ENCODE data around the gene PLCB1. TPM values are rescaled to one million over a fixed set of nuclear protein-coding genes. Genes with fewer than 3 reads are reported as not detected.
"Not testable (repeated sequence)": the region's sequence is repeated elsewhere in the genome, so short reads cannot be mapped to it uniquely, and the experiment has no call there.

PLCB1 gene
- total RNA-seq = 1 to 10 TPM; 1.0 to 1.2 TPM

DNA sequence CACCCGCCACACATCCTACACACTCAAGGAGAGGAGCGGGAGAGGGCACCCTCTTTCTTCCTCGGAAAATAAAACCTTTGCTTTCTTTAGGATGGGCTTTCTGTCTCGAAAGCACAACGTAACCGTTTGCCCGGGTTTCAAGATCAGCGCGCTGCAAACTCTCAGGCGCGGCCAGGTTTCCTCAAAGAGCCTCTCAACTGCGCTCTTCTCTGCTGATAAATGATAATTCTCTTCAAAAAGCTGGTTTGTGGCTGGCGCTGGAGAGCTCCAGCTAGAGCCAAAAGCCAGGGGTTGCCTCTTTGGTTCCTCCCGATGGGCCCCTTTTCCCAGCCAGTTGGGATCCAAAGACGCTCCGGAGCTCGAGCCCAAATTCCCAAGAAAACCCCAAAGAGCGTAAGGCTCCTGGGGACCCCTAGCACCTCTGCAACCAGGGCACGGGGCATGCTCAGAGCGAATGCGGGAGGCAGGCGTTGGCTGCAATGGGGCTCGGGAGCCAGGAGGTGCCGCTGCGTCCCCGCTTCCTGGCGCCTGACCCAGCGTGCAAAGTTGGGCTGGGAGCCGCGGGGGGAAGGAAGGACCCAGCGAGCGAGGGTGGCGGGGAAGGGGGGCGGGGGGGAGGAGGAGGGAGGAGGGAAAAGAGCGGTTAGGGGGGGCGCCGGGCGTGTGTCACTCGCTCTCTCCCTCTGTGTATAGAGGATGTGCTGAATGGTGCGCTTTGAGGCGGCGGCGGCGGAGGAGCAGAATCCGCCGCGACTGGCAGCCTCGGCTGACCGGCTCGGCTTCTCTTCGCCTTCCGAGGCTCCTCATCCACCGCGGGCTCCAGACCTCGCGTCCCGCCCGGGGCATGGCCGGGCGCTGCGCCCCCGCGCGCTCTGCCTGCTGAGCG, at the start of gene PLCB1:
Gene PLCB1, plus strand, starts transcription at position 669 of the 886 bp plus-strand sequence. CDS start 386 bp downstream, outside the sequence.
- no peak within 1 kb of the TSS for H3K27ac Mint-ChIP-seq
- H3K27me3 Mint-ChIP-seq = peaks cover 54% of the 10 kb centered on the region
- H3K4me1 Mint-ChIP-seq = peaks cover 10% of the 10 kb centered on the region
- H3K4me3 Mint-ChIP-seq = peak within 1 kb of the TSS; percentile 64
- ChIA-PET POLR2A (interaction anchor here (0.5 kb wide), 1 partner anchor 174 kb away, joined by 5 read pairs; no protein-coding TSS in a partner anchor), CTCF (interaction anchor here (0.7 to 1.0 kb wide), 3 partner anchors 30 to 590 kb away, joined by 3 to 5 read pairs (median 3); no protein-coding TSS in a partner anchor)
- DNase-seq = peak; percentile 74
- no peaks in the 10 kb centered on the region for H3K9me3 Mint-ChIP-seq
- no peaks in the 10 kb centered on the region for H3K36me3 Mint-ChIP-seq (ENCODE audit: low read depth)

DNA sequence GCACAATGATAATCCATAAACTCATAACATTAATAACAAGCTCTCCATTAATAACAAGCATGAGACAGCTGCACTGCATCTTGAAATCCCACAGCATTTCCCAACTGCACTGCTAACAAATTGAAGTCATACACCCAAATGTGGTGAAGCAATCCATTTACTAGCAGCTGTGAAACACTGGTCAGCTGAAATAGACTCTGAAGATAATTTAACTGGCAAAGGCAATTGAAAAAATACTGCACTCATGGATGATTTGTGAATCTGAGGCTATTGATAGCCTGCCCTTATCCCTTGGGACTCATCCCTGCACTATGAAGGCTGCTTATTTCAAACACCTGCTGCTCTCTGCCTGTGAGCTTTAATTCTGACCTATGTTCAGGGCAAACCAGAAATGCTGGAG, 49.1 kb upstream of the PLCB1 start:
- POLR2A ChIA-PET = no interaction called here
- Mint-ChIP-seq H3K27ac (no peak overlapping the region), H3K27me3 (no peaks in the 10 kb centered on the region), H3K36me3 (ENCODE audit: low read depth) (no peaks in the 10 kb centered on the region), H3K4me3 (no peak overlapping the region), H3K4me1 (no peaks in the 10 kb centered on the region), H3K9me3 (no peaks in the 10 kb centered on the region)
- DNase-seq = no peak
- CTCF ChIA-PET = no interaction called here

DNA sequence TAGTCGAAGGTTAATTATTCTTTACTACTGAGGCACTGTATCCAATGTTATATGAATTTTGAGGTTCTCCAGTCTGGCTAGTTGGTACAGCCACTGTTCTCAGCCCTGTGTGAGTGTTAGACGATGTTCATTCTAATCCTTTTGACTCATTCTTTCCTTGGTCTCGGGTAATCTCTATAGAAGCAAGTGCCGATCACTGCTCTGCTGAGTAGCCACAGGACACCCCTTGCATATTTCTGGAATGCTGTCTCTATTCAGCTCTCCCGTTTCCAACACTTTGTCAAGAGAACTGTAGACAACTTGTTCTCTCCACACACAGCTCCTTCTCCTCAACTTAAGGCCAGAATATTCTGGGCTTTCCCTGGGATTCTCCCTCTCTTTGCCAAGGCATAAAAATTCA, 42.4 kb upstream of the PLCB1 start:
- Mint-ChIP-seq H3K4me1 (no peaks in the 10 kb centered on the region), H3K9me3 (no peaks in the 10 kb centered on the region), H3K27ac (no peak overlapping the region), H3K36me3 (ENCODE audit: low read depth) (no peaks in the 10 kb centered on the region), H3K4me3 (no peak overlapping the region), H3K27me3 (peaks cover 4% of the 10 kb centered on the region)
- CTCF ChIA-PET = no interaction called here
- POLR2A ChIA-PET = no interaction called here
- no peak for DNase-seq

DNA sequence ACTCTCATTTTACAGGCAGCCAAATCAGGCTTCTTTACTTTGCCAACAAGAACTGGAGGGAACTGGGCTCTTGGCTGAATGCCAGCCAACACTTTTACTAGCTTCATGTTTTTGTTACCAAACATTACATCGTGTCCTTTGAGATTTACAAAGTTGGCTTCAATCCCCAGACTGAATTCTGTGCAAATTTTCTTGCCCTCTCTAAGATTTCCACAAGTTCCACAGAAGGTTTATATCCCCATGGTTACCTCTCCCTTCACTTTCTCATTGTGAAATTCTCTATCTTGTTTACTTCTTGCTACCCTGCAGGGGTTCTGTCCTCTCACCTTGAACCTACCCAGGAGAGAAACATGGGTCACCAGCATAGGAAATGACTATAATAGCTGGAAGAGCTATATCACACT, 37.6 kb upstream of the PLCB1 start:
- Mint-ChIP-seq H3K27ac (no peak overlapping the region), H3K9me3 (no peaks in the 10 kb centered on the region), H3K4me3 (no peak overlapping the region), H3K27me3 (peaks cover 7% of the 10 kb centered on the region), H3K4me1 (no peaks in the 10 kb centered on the region), H3K36me3 (ENCODE audit: low read depth) (no peaks in the 10 kb centered on the region)
- no peak for DNase-seq
- CTCF ChIA-PET = no interaction called here
- POLR2A ChIA-PET = no interaction called here

DNA sequence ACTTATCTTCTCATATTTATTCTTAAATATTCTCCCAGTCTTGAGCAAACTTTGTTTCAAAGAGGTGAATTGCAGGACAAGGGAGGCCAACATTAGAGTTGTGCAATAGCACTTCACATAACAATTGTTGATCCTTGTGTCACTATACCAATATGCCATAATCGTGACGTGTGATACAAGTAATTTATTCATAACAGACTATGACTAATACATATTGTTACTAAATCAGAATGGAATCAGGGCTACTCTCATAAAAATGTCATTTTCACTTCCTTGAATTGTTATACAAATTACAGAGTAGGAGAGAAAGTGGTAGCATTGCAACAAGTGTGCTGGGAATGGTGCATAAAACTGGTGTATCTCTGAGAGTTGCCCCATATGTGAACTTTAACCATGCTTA, 37.2 kb upstream of the PLCB1 start:
- no peaks in the 10 kb centered on the region for H3K36me3 Mint-ChIP-seq (ENCODE audit: low read depth)
- ChIA-PET CTCF (no interaction called here), POLR2A (no interaction called here)
- DNase-seq = no peak
- H3K4me1 Mint-ChIP-seq = no peaks in the 10 kb centered on the region
- H3K9me3 Mint-ChIP-seq = no peaks in the 10 kb centered on the region
- H3K27me3 Mint-ChIP-seq = peaks cover 7% of the 10 kb centered on the region
- no peak overlapping the region for H3K4me3 Mint-ChIP-seq
- no peak overlapping the region for H3K27ac Mint-ChIP-seq

DNA sequence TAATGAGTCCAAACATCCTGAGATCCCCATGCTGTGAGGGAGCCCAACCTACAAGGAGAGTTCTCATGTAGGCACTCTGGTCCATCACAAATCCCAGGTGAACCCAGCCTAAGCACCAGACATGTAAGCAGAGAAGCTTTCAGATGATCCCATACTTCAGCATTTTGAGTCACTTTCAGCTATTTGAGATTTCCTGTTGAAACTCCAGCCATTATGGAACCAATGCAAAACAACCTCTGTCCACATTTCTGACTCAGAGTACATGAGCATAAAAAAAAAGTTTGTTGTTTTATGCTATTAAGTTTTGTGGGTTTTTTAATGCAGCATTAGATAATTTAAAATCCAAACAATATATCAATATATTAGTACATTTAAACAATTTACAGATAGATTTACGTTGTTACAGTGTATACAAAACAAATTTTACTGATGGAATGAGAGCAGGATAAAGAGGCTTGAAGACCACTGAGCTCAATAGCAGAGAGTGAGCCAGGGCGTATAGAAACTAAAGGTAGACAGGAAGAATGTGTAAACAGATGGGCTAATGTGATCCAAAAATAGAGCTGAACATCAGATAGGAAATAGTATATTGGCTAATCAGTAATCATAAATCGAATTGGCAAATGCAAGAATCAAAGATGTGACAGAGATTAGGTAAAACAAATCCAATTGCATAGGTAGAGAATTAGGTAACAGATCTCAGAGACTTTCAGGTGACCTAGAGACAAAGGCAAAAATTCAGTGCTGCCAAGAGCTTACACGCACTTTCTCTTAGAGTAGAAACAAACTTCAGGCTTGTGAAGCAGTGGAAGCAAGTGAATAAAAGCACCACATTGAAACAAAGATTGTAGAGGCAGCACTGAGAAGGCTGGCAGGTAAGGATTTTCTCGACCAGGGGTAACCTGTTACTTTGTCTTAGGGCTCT, 36.2 kb upstream of the PLCB1 start:
- ChIA-PET CTCF (no interaction called here), POLR2A (no interaction called here)
- Mint-ChIP-seq H3K9me3 (no peaks in the 10 kb centered on the region), H3K4me1 (no peaks in the 10 kb centered on the region), H3K4me3 (no peak overlapping the region), H3K36me3 (ENCODE audit: low read depth) (no peaks in the 10 kb centered on the region), H3K27ac (no peak overlapping the region), H3K27me3 (peaks cover 7% of the 10 kb centered on the region)
- DNase-seq = no peak

DNA sequence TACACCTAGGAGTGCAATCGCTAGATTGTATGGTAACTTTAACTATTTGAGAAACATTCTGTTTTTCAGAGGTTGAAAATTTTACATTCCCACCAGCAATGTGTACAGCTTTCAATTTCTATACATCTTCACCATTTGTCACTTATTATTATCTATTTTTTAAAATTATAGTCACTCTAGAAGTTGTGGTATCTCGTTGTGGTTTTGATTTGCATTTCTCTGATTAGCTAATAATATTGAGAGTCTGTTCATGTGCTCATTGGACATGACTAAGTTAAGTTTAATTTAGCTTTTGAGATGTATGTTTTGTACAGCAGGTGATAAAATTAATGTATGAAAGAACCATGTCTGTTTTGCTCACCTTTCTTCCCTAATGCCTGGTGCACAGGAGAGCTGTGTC, 34.8 kb upstream of the PLCB1 start:
- H3K4me1 Mint-ChIP-seq = no peaks in the 10 kb centered on the region
- no peak overlapping the region for H3K4me3 Mint-ChIP-seq
- no peaks in the 10 kb centered on the region for H3K9me3 Mint-ChIP-seq
- ChIA-PET POLR2A (no interaction called here), CTCF (no interaction called here)
- peaks cover 7% of the 10 kb centered on the region for H3K27me3 Mint-ChIP-seq
- no peaks in the 10 kb centered on the region for H3K36me3 Mint-ChIP-seq (ENCODE audit: low read depth)
- no peak overlapping the region for H3K27ac Mint-ChIP-seq
- DNase-seq = no peak

DNA sequence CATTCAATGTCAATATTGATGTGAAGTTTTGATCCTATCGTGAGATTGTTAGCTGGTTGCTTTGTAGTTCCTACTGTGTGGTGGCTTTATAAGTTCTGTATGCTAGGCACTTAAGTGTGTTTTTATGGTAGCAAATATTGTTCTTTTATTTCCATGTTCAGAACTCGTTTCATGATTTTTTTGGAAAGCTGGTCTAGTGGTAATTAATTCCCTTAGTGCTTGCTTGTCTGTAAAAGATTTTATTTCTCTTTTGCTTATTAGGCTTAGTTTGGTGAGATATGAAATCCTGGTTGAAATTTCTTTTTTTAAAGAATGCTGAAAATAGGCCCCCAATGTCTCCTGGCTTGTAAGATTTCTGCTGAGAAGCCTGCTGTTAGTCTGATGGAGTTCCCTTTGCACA, 27.8 kb upstream of the PLCB1 start:
- ChIA-PET CTCF (no interaction called here), POLR2A (no interaction called here)
- Mint-ChIP-seq H3K36me3 (ENCODE audit: low read depth) (no peaks in the 10 kb centered on the region), H3K27me3 (no peaks in the 10 kb centered on the region), H3K4me3 (no peak overlapping the region), H3K4me1 (no peaks in the 10 kb centered on the region), H3K27ac (no peak overlapping the region), H3K9me3 (peaks cover 3% of the 10 kb centered on the region)
- no peak for DNase-seq

DNA sequence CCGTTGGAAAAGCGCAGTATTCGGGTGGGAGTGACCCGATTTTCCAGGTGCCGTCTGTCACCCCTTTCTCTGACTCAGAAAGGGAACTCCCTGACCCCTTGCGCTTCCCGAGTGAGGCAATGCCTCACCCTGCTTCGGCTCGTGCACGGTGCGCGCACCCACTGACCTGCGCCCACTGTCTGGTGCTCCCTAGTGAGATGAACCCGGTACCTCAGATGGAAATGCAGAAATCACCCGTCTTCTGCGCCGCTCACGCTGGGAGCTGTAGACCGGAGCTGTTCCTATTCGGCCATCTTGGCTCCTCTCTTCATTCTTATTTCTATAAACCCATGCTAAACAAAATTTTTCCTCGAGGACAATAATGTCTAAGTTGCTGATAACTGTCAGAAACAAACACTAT, 17.5 kb upstream of the PLCB1 start:
- POLR2A ChIA-PET; DNase-seq; CTCF ChIA-PET; H3K27me3 Mint-ChIP-seq; H3K9me3 Mint-ChIP-seq; H3K4me1 Mint-ChIP-seq; H3K27ac Mint-ChIP-seq; H3K36me3 Mint-ChIP-seq (ENCODE audit: low read depth); H3K4me3 Mint-ChIP-seq: not testable (repeated sequence)

DNA sequence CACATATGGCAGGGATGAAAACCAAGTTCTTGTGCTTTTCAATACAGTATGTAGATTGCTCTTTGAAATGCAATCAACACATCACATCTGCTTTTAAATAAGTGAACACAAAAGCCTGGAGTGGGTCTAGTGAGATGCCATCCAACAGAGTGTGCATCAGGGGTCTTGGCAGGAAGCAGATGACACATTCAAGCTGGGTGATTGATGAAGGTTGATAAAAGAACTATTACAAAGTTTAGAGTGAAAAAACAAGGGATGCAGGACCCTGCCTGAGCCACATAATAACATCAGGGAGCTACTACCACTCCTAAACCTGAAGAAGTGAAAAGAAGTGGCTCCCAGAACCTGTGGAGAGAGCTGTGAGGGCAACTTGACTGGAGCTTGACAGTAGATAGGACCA, 16.6 kb upstream of the PLCB1 start:
- H3K4me3 Mint-ChIP-seq = no peak overlapping the region
- no peaks in the 10 kb centered on the region for H3K36me3 Mint-ChIP-seq (ENCODE audit: low read depth)
- ChIA-PET POLR2A (no interaction called here), CTCF (no interaction called here)
- peaks cover 3% of the 10 kb centered on the region for H3K27me3 Mint-ChIP-seq
- H3K27ac Mint-ChIP-seq = no peak overlapping the region
- H3K4me1 Mint-ChIP-seq = no peaks in the 10 kb centered on the region
- no peak for DNase-seq
- no peaks in the 10 kb centered on the region for H3K9me3 Mint-ChIP-seq

DNA sequence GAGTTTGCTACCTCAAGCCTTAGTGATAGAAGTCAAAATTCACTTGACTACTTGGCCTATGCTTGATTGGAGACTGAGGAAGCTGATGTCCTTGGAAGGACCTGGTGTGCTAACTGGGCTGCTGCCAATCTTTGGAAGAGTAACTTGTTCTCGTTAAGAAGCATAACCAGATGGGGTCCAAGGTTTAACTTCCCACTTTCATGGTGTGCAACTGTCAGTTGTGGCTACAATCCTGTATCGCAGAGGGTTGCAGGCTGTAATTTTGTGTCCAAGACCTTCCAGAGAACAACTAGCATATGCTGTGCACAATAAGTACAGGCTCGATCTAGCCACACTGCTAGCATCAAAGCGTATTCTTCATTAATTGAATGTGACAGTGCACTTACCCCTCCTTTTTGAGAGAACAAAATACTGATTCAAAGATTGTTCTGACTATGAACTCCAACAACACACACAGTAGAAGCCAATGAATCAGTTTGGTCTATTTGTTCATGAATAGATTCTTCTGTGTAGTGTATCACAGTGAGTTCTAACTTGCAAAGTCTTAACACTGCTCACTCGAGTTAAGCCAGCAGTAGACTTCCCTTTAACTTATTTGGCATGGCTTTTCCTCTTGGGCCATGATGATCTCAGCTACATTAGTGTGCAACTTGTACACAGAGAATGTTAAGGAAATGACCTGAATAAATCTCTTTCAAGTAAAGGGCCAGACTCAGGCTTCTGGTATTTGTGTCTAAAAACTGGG, 15.8 kb upstream of the PLCB1 start:
- Mint-ChIP-seq H3K36me3 (ENCODE audit: low read depth) (no peaks in the 10 kb centered on the region), H3K27me3 (peaks cover 8% of the 10 kb centered on the region), H3K9me3 (no peaks in the 10 kb centered on the region), H3K27ac (no peak overlapping the region), H3K4me3 (no peak overlapping the region), H3K4me1 (no peaks in the 10 kb centered on the region)
- no peak for DNase-seq
- ChIA-PET POLR2A (no interaction called here), CTCF (no interaction called here)

DNA sequence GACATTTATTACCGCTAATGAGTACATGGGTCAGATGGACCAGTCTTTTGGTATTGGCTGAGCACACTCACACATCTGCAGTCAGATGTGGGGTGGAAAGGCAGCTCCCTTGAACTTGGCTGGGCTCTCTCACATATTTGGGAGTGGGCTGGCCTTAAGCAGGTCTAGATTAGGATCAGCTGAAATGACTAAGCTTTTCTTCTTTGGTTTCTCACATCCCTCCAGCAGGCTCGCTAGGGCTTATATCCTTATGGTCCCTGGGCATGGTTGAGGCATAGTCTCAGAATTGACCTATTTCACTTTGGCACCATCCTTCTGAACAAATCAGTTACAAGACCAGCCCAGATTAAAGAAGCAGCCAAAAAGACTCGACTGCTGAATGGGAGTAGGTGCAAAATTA, 14.4 kb upstream of the PLCB1 start:
- Mint-ChIP-seq H3K27me3 (peaks cover 8% of the 10 kb centered on the region), H3K27ac (no peak overlapping the region), H3K9me3 (no peaks in the 10 kb centered on the region), H3K36me3 (ENCODE audit: low read depth) (no peaks in the 10 kb centered on the region), H3K4me3 (no peak overlapping the region), H3K4me1 (no peaks in the 10 kb centered on the region)
- DNase-seq = no peak
- ChIA-PET POLR2A (no interaction called here), CTCF (no interaction called here)

DNA sequence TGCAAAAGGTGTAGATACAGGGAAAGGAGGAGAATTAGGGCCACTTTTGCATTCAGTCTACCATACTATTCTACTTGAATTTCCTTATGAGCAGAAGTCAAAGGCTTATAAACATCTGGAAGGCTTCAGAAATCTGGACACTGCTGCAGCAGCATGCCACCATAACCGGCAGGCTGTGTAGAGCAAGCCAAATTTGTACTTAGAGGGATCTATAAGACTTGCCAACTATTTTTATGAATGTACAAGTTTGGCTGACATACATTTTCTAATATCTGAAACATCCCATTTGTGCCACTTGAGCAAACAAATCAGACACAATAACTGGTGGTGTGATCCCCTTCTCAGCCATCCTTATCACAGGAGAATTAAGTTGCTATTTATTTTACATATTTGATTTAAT, 14.0 kb upstream of the PLCB1 start:
- Mint-ChIP-seq H3K27ac (no peak overlapping the region), H3K9me3 (no peaks in the 10 kb centered on the region), H3K4me1 (no peaks in the 10 kb centered on the region), H3K36me3 (ENCODE audit: low read depth) (no peaks in the 10 kb centered on the region), H3K4me3 (no peak overlapping the region), H3K27me3 (peaks cover 9% of the 10 kb centered on the region)
- no peak for DNase-seq
- CTCF ChIA-PET = interaction anchor here (0.7 kb wide), 1 partner anchor 190 kb away, joined by 3 read pairs; no protein-coding TSS in a partner anchor
- POLR2A ChIA-PET = no interaction called here
